Brain microvascular endothelial cell (primary cell): ENCODE measurements around the gene PRKG1.

Source experiments
- DNase-seq: peaks from one replicate; pipeline ENCODE4 v3.0.0-alpha.2; 2020
- H3K27ac ChIP-seq: fragments of 250-450 bp; sonication (Bioruptor Pico); 2 replicates; pipeline ENCODE4 v1.5.1; 2020; ENCODE audit warnings: mild to moderate bottlenecking, moderate library complexity
- H3K27me3 ChIP-seq: fragments of 250-450 bp; sonication (Bioruptor Pico); replicated peaks from 2 replicates; pipeline ENCODE4 v1.5.1; 2020; ENCODE audit warnings: mild to moderate bottlenecking
- H3K36me3 ChIP-seq: fragments of 250-450 bp; sonication (Bioruptor Pico); replicated peaks from 2 replicates; pipeline ENCODE4 v1.5.1; 2020; ENCODE audit warnings: mild to moderate bottlenecking
- H3K4me3 ChIP-seq: 2 replicates; pipeline ENCODE4 v1.5.1; 2011; ENCODE audit warnings: low read depth, mild to moderate bottlenecking, control low read depth, low read length, moderate library complexity
- CTCF ChIP-seq: IDR thresholded peaks from 2 replicates; pipeline ENCODE4 v1.5.1; 2011; ENCODE audit warnings: low read depth, mild to moderate bottlenecking, moderate library complexity, low read length, control low read depth, inconsistent platforms; ENCODE audit errors: missing control alignments
- in situ Hi-C: cut with HindIII; loops from 2 replicates; pipeline ENCODE4 v1.10.0; 2017; ENCODE audit warnings: low sequenced_read_pairs, low pct_ligation_motif_present

PRKG1 gene

GRCh38 chr10:51986516-51986915 is 912.2 kb downstream of the PRKG1 start:
- TF ChIP-seq CTCF: no peak
- in situ Hi-C loops: no loop called here
- no peaks in the 10 kb centered on the region for H3K36me3 ChIP-seq

GRCh38 chr10:51993475-51993874 is 919.2 kb downstream of the PRKG1 start:
- Histone ChIP-seq H3K36me3 (no peaks in the 10 kb centered on the region), H3K27me3 (no peaks in the 10 kb centered on the region), H3K4me3 (no peak overlapping the region), H3K27ac (no peak overlapping the region)
- TF ChIP-seq CTCF: no peak
- in situ Hi-C loops: no loop called here
- no peak for DNase-seq

More at GRCh38 chr10:51986516-51986915, 912.2 kb downstream of the PRKG1 start:
- DNase-seq: no peak
- Histone ChIP-seq H3K27ac (no peak overlapping the region), H3K27me3 (no peaks in the 10 kb centered on the region), H3K4me3 (no peak overlapping the region)

GRCh38 chr10:51999096-51999495 is 924.8 kb downstream of the PRKG1 start:
- Histone ChIP-seq H3K27ac (no peak overlapping the region), H3K4me3 (no peak overlapping the region), H3K36me3 (no peaks in the 10 kb centered on the region), H3K27me3 (no peaks in the 10 kb centered on the region)
- TF ChIP-seq CTCF: no peak
- in situ Hi-C loops: no loop called here
- DNase-seq: no peak

- H3K36me3 ChIP-seq: no peaks in the 10 kb centered on the region
- no peak overlapping the region for H3K27ac ChIP-seq
- peak; percentile 27 for DNase-seq
- no peak overlapping the region for H3K4me3 ChIP-seq
- in situ Hi-C loops: no loop called here
- peak; percentile 64 for TF ChIP-seq CTCF
- no peaks in the 10 kb centered on the region for H3K27me3 ChIP-seq
Observed at GRCh38 chr10:52004342-52004949, 930.2 kb downstream of the PRKG1 start.

GRCh38 chr10:52007091-52007490 is 932.8 kb downstream of the PRKG1 start:
- no peak for TF ChIP-seq CTCF
- in situ Hi-C loops: no loop called here

GRCh38 chr10:52011118-52011517 is 936.8 kb downstream of the PRKG1 start:
- Histone ChIP-seq H3K27me3 (no peaks in the 10 kb centered on the region), H3K4me3 (no peak overlapping the region), H3K36me3 (no peaks in the 10 kb centered on the region), H3K27ac (no peak overlapping the region)
- in situ Hi-C loops: no loop called here
- TF ChIP-seq CTCF: no peak
- no peak for DNase-seq

More at GRCh38 chr10:52007091-52007490, 932.8 kb downstream of the PRKG1 start:
- H3K27me3 ChIP-seq: no peaks in the 10 kb centered on the region
- DNase-seq: no peak
- no peak overlapping the region for H3K27ac ChIP-seq
- H3K4me3 ChIP-seq: no peak overlapping the region
- H3K36me3 ChIP-seq: no peaks in the 10 kb centered on the region
